ENCODE data around the gene GMCL1.

Gene GMCL1

GRCh38 chr2:69833752-69834151, 4.3 kb downstream of the GMCL1 start:
- no peak for TF ChIP-seq CTCF (IDR thresholded peaks at IDR 0.05; ENCODE audit: low read length)
- TF ChIP-seq EZH2 (IDR thresholded peaks at IDR 0.05; ENCODE audit: borderline replicate concordance, low read length): no peak
- no peak overlapping the region for H3K4me2 ChIP-seq (ENCODE audit: low read length)
- H3K9me3 ChIP-seq (ENCODE audit: low read length): no peaks in the 10 kb centered on the region
- H3K79me2 ChIP-seq (ENCODE audit: insufficient read depth, low read length): peaks cover 41% of the 10 kb centered on the region
- H3K4me3 ChIP-seq (ENCODE audit: low read depth, low read length, poor library complexity, severe bottlenecking): no peak overlapping the region
- H3F3A ChIP-seq (ENCODE audit: insufficient read depth, low read length): no peaks in the 10 kb centered on the region
- H3K27me3 ChIP-seq (ENCODE audit: insufficient read depth, low read length): no peaks in the 10 kb centered on the region
- no peak overlapping the region for H3K27ac ChIP-seq (ENCODE audit: low read depth, low read length, poor library complexity, severe bottlenecking)
- peaks cover 58% of the 10 kb centered on the region for H3K4me1 ChIP-seq (ENCODE audit: insufficient read depth, low read length, severe bottlenecking)
- no peak overlapping the region for H3K9ac ChIP-seq (ENCODE audit: low read length)
- H3K9me2 ChIP-seq (ENCODE audit: low read depth, low read length): no peaks in the 10 kb centered on the region
- H4K20me1 ChIP-seq (ENCODE audit: insufficient read depth, low read length): no peaks in the 10 kb centered on the region
- no peak overlapping the region for H2AFZ ChIP-seq (ENCODE audit: low read length)
- peaks cover 22% of the 10 kb centered on the region; the same call in 1 of the 2 replicates for H3K36me3 ChIP-seq (ENCODE audit: insufficient read depth, low read length)

GRCh38 chr2:69835666-69836065, 6.2 kb downstream of the GMCL1 start:
- no peaks in the 10 kb centered on the region for H3K9me3 ChIP-seq (ENCODE audit: low read length)
- no peak overlapping the region for H3K4me3 ChIP-seq (ENCODE audit: low read depth, low read length, poor library complexity, severe bottlenecking)
- H3K27me3 ChIP-seq (ENCODE audit: insufficient read depth, low read length): no peaks in the 10 kb centered on the region
- H3K9ac ChIP-seq (ENCODE audit: low read length): no peak overlapping the region
- H3K79me2 ChIP-seq (ENCODE audit: insufficient read depth, low read length): peaks cover 36% of the 10 kb centered on the region
- H3K27ac ChIP-seq (ENCODE audit: low read depth, low read length, poor library complexity, severe bottlenecking): no peak overlapping the region
- H3K36me3 ChIP-seq (ENCODE audit: insufficient read depth, low read length): peaks cover 41% of the 10 kb centered on the region
- H2AFZ ChIP-seq (ENCODE audit: low read length): no peak overlapping the region
- peaks cover 52% of the 10 kb centered on the region for H3K4me1 ChIP-seq (ENCODE audit: insufficient read depth, low read length, severe bottlenecking)
- H4K20me1 ChIP-seq (ENCODE audit: insufficient read depth, low read length): no peaks in the 10 kb centered on the region
- H3K4me2 ChIP-seq (ENCODE audit: low read length): no peak overlapping the region
- no peak for TF ChIP-seq EZH2 (IDR thresholded peaks at IDR 0.05; ENCODE audit: borderline replicate concordance, low read length)
- no peak for TF ChIP-seq CTCF (IDR thresholded peaks at IDR 0.05; ENCODE audit: low read length)
- H3F3A ChIP-seq (ENCODE audit: insufficient read depth, low read length): no peaks in the 10 kb centered on the region
- H3K9me2 ChIP-seq (ENCODE audit: low read depth, low read length): no peaks in the 10 kb centered on the region

GRCh38 chr2:69836316-69836715, 6.9 kb downstream of the GMCL1 start:
- Histone ChIP-seq H3K9ac (ENCODE audit: low read length) (no peak overlapping the region), H3K4me2 (ENCODE audit: low read length) (peak overlapping the region; percentile 33; the same call in 1 of the 2 replicates), H3K36me3 (ENCODE audit: insufficient read depth, low read length) (peaks cover 43% of the 10 kb centered on the region), H3K27me3 (ENCODE audit: insufficient read depth, low read length) (no peaks in the 10 kb centered on the region), H3K4me1 (ENCODE audit: insufficient read depth, low read length, severe bottlenecking) (peaks cover 45% of the 10 kb centered on the region), H3F3A (ENCODE audit: insufficient read depth, low read length) (no peaks in the 10 kb centered on the region), H2AFZ (ENCODE audit: low read length) (no peak overlapping the region), H3K4me3 (ENCODE audit: low read depth, low read length, poor library complexity, severe bottlenecking) (no peak overlapping the region), H3K27ac (ENCODE audit: low read depth, low read length, poor library complexity, severe bottlenecking) (no peak overlapping the region), H3K79me2 (ENCODE audit: insufficient read depth, low read length) (peaks cover 36% of the 10 kb centered on the region), H4K20me1 (ENCODE audit: insufficient read depth, low read length) (no peaks in the 10 kb centered on the region), H3K9me3 (ENCODE audit: low read length) (no peaks in the 10 kb centered on the region), H3K9me2 (ENCODE audit: low read depth, low read length) (no peaks in the 10 kb centered on the region)
- TF ChIP-seq CTCF (IDR thresholded peaks at IDR 0.05; ENCODE audit: low read length): no peak
- no peak for TF ChIP-seq EZH2 (IDR thresholded peaks at IDR 0.05; ENCODE audit: borderline replicate concordance, low read length)
